K562 (cell line): ENCODE measurements around the gene TMEM179. TPM values are rescaled to one million over a fixed set of nuclear protein-coding genes. Genes with fewer than 3 reads are reported as not detected.

Experiments used
- ATAC-seq: fragments of 200-7000 bp; cut with Tn5 transposase; 3 replicates; pipeline ENCODE4 v1.9.1; 2020; ENCODE audit warnings: moderate library complexity
- BruUV-seq: library from RNA; stranded (reverse); fragments of 400-500 nt; replicated peaks from 2 replicates; lab custom pipeline; 2021; lab: Mats Ljungman, UMichigan
- CTCF ChIA-PET: fragments of 300-600 bp; formaldehyde crosslinking; extraction: SDS; loops from one replicate; lab custom pipeline; 2021; ENCODE audit warnings: low intra/inter-chr PET ratio; lab: Yijun Ruan, JAX
- POLR2A ChIA-PET: fragments of 300-600, 350-650 bp; sonication (Branson Sonifier 250); formaldehyde crosslinking; extraction: SDS; loops from one replicate; lab custom pipeline; 2021; ENCODE audit warnings: antibody characterized with exemption, inconsistent platforms; lab: Yijun Ruan, JAX
- DNase-seq, 4 experiments: peaks; one replicate each; pipeline versions ENCODE4 v3.0.0 to v3.0.0-alpha.2; 2011 to 2018; ENCODE audit warnings: low spot score in 3 of 4, mixed read lengths in 3 of 4; ENCODE audit errors: extremely low read depth in 1 of 4
- FAIRE-seq: peaks from 2 replicates; lab custom pipeline; 2011; peaks lifted over from hg19 to GRCh38; lab: Jason Lieb, UNC
- H2AFZ ChIP-seq: 2 replicates; pipeline ENCODE4 v1.6.0; 2011; ENCODE audit warnings: low read depth, low read length, control low read depth, inconsistent platforms
- H3K27ac ChIP-seq: fragments of 200-600 bp; 3 replicates; pipeline ENCODE4 v1.8.0; 2011; ENCODE audit warnings: low read depth, mild to moderate bottlenecking, control low read depth, inconsistent platforms, low read length, moderate library complexity, mixed read lengths; ENCODE audit errors: extremely low read depth
- H3K27me3 ChIP-seq, 2 experiments: fragments of 300-600 bp in 1 of 2; 2 replicates in 1 of 2; 3 replicates in 1 of 2; pipeline versions ENCODE4 v1.6.0 to v1.8.0; 2011; ENCODE audit warnings: inconsistent platforms in 2 of 2, low read length in 2 of 2, mild to moderate bottlenecking in 1 of 2, mixed read lengths in 1 of 2, moderate library complexity in 1 of 2; ENCODE audit not compliant: control insufficient read depth in 2 of 2, insufficient read depth in 2 of 2
- H3K36me3 ChIP-seq: fragments of 300-600 bp; 3 replicates; pipeline ENCODE4 v1.8.0; 2011; ENCODE audit warnings: mild to moderate bottlenecking, low read length, inconsistent platforms; ENCODE audit not compliant: control insufficient read depth, insufficient read depth
- H3K4me1 ChIP-seq, 2 experiments: fragments of 200-600 bp in 1 of 2; replicated peaks in 1 of 2; 2 replicates in 1 of 2; 3 replicates in 1 of 2; pipeline versions ENCODE4 v1.5.1 to v1.8.0; 2011; ENCODE audit warnings: inconsistent platforms in 2 of 2, low read length in 2 of 2, mild to moderate bottlenecking in 1 of 2, mixed read lengths in 1 of 2, moderate library complexity in 1 of 2; ENCODE audit not compliant: control insufficient read depth in 2 of 2, insufficient read depth in 2 of 2
- H3K4me2 ChIP-seq: 2 replicates; pipeline ENCODE4 v1.6.1; 2011; ENCODE audit warnings: low read length, control low read depth, inconsistent platforms, mixed read lengths; ENCODE audit not compliant: insufficient read depth
- H3K4me3 ChIP-seq: fragments of 200-600 bp; sonication (generic), shearing (Covaris generic); 2 replicates; pipeline ENCODE4 v1.5.1; 2016; ENCODE audit warnings: control low read depth, inconsistent platforms
- H3K79me2 ChIP-seq: fragments of 200-600 bp; 3 replicates; pipeline ENCODE4 v1.8.0; 2011; ENCODE audit warnings: low read length, inconsistent platforms; ENCODE audit not compliant: control insufficient read depth, insufficient read depth
- H3K9ac ChIP-seq, 2 experiments: 2 replicates each; pipeline versions ENCODE4 v1.6.0 to v1.6.1; 2011; ENCODE audit warnings: low read depth in 2 of 2, low read length in 2 of 2, control low read depth in 1 of 2, inconsistent platforms in 1 of 2, mild to moderate bottlenecking in 1 of 2, mixed read lengths in 1 of 2; ENCODE audit not compliant: insufficient read depth in 1 of 2
- H3K9me1 ChIP-seq: one replicate; pipeline ENCODE4 v1.6.0; 2011; ENCODE audit warnings: inconsistent platforms, mild to moderate bottlenecking, low read length, moderate library complexity; ENCODE audit not compliant: control insufficient read depth, insufficient read depth
- H3K9me3 ChIP-seq: replicated peaks from 2 replicates; pipeline ENCODE4 v1.5.1; 2011; ENCODE audit warnings: low read depth, low read length, inconsistent platforms; ENCODE audit not compliant: control insufficient read depth, insufficient read depth
- H4K20me1 ChIP-seq: replicated peaks from 2 replicates; pipeline ENCODE4 v1.6.1; 2011; ENCODE audit warnings: low read length, inconsistent platforms, mixed read lengths; ENCODE audit not compliant: control insufficient read depth, insufficient read depth
- ARID4B ChIP-seq: sonication (generic); formaldehyde crosslinking; IDR thresholded peaks from 2 replicates; pipeline ENCODE4 v1.8.0; 2022; ENCODE audit warnings: mild to moderate bottlenecking, missing genetic modification reagents
- EWSR1 ChIP-seq: fragments of 450-650 bp; IDR thresholded peaks from 2 replicates; pipeline ENCODE4 v1.6.1; 2018; ENCODE audit warnings: borderline replicate concordance, mild to moderate bottlenecking, low read depth, moderate library complexity; ENCODE audit not compliant: partially characterized antibody
- KLF1 ChIP-seq: fragments of 450-650 bp; IDR thresholded peaks from 2 replicates; pipeline ENCODE4 v1.6.1; 2016; ENCODE audit warnings: missing genetic modification characterization, missing compliant biosample characterization
- OTX1 ChIP-seq: fragments of 450-650 bp; formaldehyde crosslinking; IDR thresholded peaks from 2 replicates; pipeline ENCODE4 v1.4.0; 2022; ENCODE audit warnings: mild to moderate bottlenecking
- SMAD2 ChIP-seq: fragments of 150-350 bp; IDR thresholded peaks from 2 replicates; pipeline ENCODE4 v1.6.1; 2014; ENCODE audit warnings: low read depth, mild to moderate bottlenecking, low read length
- STAT5A ChIP-seq: IDR thresholded peaks from 2 replicates; pipeline ENCODE4 v1.6.1; 2012; ENCODE audit warnings: low read length, inconsistent platforms, borderline replicate concordance
- WGBS: fragments of 100-300 bp; shearing (Covaris generic); methylation state at CpG from one replicate; pipeline ENCODE4 v1.1.6; 2016; ENCODE audit warnings: low coverage, mixed read lengths; ENCODE audit not compliant: insufficient coverage; ENCODE audit errors: missing lambda C conversion rate; 5-methylcytosine and 5-hydroxymethylcytosine counted together
- in situ Hi-C: fragments of 300-500 bp; cut with MboI; formaldehyde crosslinking; loops from 4 replicates; pipeline ENCODE4 v1.15.0; 2018; ENCODE audit warnings: inconsistent platforms, mixed read lengths
- intact Hi-C: fragments of 100-400 bp; cut with micrococcal nuclease; formaldehyde crosslinking; loops from 2 replicates; pipeline ENCODE4 v1.14.2; 2022
- polyA plus RNA-seq, 8 experiments: library from polyadenylated mRNA; depleted of rRNA in 4 of 8; stranded (reverse) in 5 of 8; unstranded in 3 of 8; fragments of >200 nt; fragmentation: Nextera tagmentation in 2 of 8; fragmentation: Illumina TruSeq in 1 of 8; extraction: Ambion mirVana in 2 of 8; extraction: Trizol in 1 of 8; gene quantifications; 2 replicates each; pipeline versions ENCODE4 v1.2.1 to v1.2.3, GENCODE V29; 2011 to 2014; ENCODE audit warnings: inconsistent platforms in 1 of 8, missing spikeins in 1 of 8
- total RNA-seq, 7 experiments: library from RNA; depleted of rRNA in 6 of 7; stranded (reverse); fragments of >200 nt in 6 of 7; fragmentation: Illumina TruSeq in 2 of 7; extraction: Trizol in 2 of 7; gene quantifications; 2 replicates each; pipeline versions ENCODE4 v1.2.1 to v1.2.3, GENCODE V29; 2011 to 2021; ENCODE audit warnings: low replicate concordance in 1 of 7
- TF ChIP-seq, protein P1 (sequence below): fragments of 250-450 bp; sonication (Bioruptor Pico); IDR thresholded peaks from 2 replicates; pipeline ENCODE4 v1.4.0; 2020; ENCODE audit warnings: borderline replicate concordance

TMEM179 gene
- total and polyA plus RNA-seq, 9 of the 15 experiments (the other 6 are each of a cell fraction or from before 2014, with no cell fraction given) = not detected

DNA sequence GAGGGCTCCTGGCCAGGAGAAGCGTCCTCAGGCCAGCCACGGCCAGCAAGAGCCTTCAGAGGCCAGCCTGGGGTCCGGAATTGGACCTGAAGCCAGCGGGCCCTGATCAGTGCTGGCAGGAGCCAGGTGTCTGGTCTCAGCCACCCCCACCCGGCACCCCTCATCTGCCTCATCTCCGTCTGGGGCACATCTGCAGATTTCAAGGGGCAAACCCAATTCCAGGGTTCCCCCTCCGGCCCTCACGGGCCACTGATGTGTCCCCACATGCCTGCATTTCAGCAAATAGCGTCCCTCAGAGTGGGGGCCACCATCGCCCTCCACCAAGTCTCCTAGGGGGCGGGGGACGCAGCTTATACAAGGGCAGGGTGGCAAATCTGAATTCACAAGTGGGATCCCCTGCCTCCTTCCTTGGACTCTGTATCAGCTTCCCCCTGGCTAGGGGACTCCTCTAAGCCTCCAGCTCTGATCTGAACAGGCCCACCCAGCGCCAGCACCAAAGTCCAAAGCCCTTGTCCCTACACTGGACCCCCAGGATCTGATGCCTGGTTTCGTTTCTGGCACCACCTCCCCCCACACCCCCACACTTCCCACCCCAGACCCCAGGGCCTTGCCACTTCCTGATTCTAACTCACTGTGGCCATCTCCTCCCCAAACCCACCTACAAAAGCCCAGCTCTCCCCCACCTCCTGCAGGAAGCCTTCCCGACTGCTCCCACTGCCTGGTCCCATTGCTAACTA lies 10.1 kb downstream of the TMEM179 start:
- Histone ChIP-seq H2AFZ (no peak overlapping the region), H3K9me1 (no peaks in the 10 kb centered on the region), H3K27ac (no peak overlapping the region), H3K36me3 (no peaks in the 10 kb centered on the region), H3K79me2 (no peaks in the 10 kb centered on the region), H3K4me3 (no peak overlapping the region), H3K9ac (no peak overlapping the region), H3K9me3 (no peaks in the 10 kb centered on the region), H3K4me2 (no peak overlapping the region), H4K20me1 (peaks cover 9% of the 10 kb centered on the region; the same call in 1 of the 2 replicates), H3K4me1 (peaks cover 0 to 4% of the 10 kb centered on the region in 2 experiments; a peak in 1 of 5 replicates), H3K27me3 (peaks cover 2 to 17% of the 10 kb centered on the region in 2 experiments; a peak in 2 of 5 replicates)
- intact Hi-C loops = no loop called here
- TF ChIP-seq KLF1 (tag) (no peak), STAT5A (no peak), SMAD2 (no peak), EWSR1 (no peak), ARID4B (CRISPR knock-in tag) (no peak), OTX1 (CRISPR knock-in tag) (no peak)
- TF ChIP-seq, protein P1, sequence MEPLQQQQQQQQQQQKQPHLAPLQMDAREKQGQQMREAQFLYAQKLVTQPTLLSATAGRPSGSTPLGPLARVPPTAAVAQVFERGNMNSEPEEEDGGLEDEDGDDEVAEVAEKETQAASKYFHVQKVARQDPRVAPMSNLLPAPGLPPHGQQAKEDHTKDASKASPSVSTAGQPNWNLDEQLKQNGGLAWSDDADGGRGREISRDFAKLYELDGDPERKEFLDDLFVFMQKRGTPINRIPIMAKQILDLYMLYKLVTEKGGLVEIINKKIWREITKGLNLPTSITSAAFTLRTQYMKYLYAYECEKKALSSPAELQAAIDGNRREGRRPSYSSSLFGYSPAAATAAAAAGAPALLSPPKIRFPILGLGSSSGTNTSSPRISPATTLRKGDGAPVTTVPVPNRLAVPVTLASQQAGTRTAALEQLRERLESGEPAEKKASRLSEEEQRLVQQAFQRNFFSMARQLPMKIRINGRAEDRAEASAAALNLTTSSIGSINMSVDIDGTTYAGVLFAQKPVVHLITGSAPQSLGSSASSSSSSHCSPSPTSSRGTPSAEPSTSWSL (CRISPR knock-in tag) = no peak
- FAIRE-seq (no peak), ATAC-seq (no peak), DNase-seq (no peak)
- ChIA-PET POLR2A (no interaction called here), CTCF (no interaction called here)
- 0% methylated on average over 10 of the region's 15 CpGs for WGBS
- BruUV-seq = no TSS peak
- in situ Hi-C loops = no loop called here
